Gastroesophageal sphincter (tissue), 4 donors: ENCODE results near the gene GOLGA8B. TPM values are rescaled to one million over a fixed set of nuclear protein-coding genes. Genes with fewer than 3 reads are reported as not detected.

ENCODE experiments used
- ATAC-seq: fragments of 150-250 bp; one replicate; pipeline ENCODE4 v1.9.1; 2016; ENCODE audit warnings: mild to moderate bottlenecking, moderate library complexity
- H3K27ac ChIP-seq, 4 donors: fragments of 200-600 bp; sonication (generic) in 3 of 4; 1 replicate in 3 of 4; 2 replicates in 1 of 4; pipeline ENCODE4 v1.5.1; 2016 to 2019
- H3K27me3 ChIP-seq: fragments of 200-600 bp; sonication (generic); one replicate; pipeline ENCODE4 v1.5.1; 2019
- H3K36me3 ChIP-seq, 2 donors: fragments of 200-600 bp; sonication (generic); one replicate each; pipeline ENCODE4 v1.5.1; 2019; ENCODE audit warnings: control low read depth in 1 of 2
- H3K4me1 ChIP-seq, 3 donors: fragments of 200-600 bp; sonication (generic); 1 replicate in 2 of 3; 2 replicates in 1 of 3; pipeline ENCODE4 v1.5.1; 2016 to 2019; ENCODE audit warnings: control low read depth in 2 of 3
- H3K4me3 ChIP-seq, 2 donors: fragments of 200-600 bp; sonication (generic); one replicate each; pipeline ENCODE4 v1.5.1; 2019; ENCODE audit warnings: mild to moderate bottlenecking in 1 of 2, moderate library complexity in 1 of 2
- H3K9me3 ChIP-seq, 3 donors: fragments of 200-600 bp; sonication (generic); one replicate each; pipeline ENCODE4 v1.5.1; 2017 to 2019; ENCODE audit warnings: control low read depth in 2 of 3
- EP300 ChIP-seq: sonication (generic); formaldehyde crosslinking; IDR thresholded peaks from one replicate; pipeline ENCODE4 v1.6.1; 2017; ENCODE audit warnings: antibody characterized with exemption, mild to moderate bottlenecking
- POLR2A ChIP-seq, 2 donors: fragments of 450-650 bp; IDR thresholded peaks; one replicate each; pipeline ENCODE4 v1.6.1; 2017; ENCODE audit warnings: antibody characterized with exemption in 2 of 2, mild to moderate bottlenecking in 2 of 2, moderate library complexity in 1 of 2
- POLR2AphosphoS5 ChIP-seq: sonication (generic); formaldehyde crosslinking; IDR thresholded peaks from one replicate; pipeline ENCODE4 v1.6.1; 2017; ENCODE audit warnings: antibody characterized with exemption
- WGBS, 2 donors: methylation state at CpG; one replicate each; pipeline ENCODE4 v1.1.5; 2018; ENCODE audit warnings: low coverage in 1 of 2; 5-methylcytosine and 5-hydroxymethylcytosine counted together
- total RNA-seq, 4 donors: library from RNA; depleted of rRNA; stranded (reverse); fragments of >200 nt; gene quantifications; one replicate each; pipeline ENCODE4 v1.1.0, GENCODE V29; 2016
- TF ChIP-seq, protein P1 (sequence below), 4 experiments: fragments of 200-600 bp in 2 of 4; fragments of 450-650 bp in 2 of 4; sonication (generic) in 1 of 4; IDR thresholded peaks; one replicate each; pipeline ENCODE4 v1.5.1; 2017 to 2019; ENCODE audit warnings: antibody characterized with exemption in 4 of 4, mild to moderate bottlenecking in 2 of 4, moderate library complexity in 2 of 4

GOLGA8B gene
- total RNA-seq, 4 donors from 2014 or later: 1.6 to 180 (median 52.5) TPM

DNA sequence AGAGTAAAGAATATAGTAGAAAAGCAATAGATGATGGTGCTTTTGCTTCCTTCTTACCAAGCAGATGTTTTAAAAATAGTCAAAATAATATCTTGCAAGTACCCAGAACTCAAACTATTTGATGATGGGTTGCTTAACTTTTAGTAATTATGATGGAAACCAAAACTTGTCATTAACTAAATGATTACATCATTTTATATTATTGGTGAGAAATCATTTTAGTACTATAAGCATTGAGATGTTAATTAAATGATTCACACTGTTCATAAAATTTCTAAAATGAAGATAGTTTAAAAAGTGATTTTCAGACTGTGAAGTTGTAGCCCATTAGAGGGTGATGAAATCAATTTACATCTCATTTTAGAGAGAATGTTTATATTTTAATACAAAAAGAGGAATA is 24.4 kb upstream of the GOLGA8B start:
- no peak overlapping the region for H3K4me3 ChIP-seq
- no peaks in the 10 kb centered on the region for H3K9me3 ChIP-seq
- peaks cover 9% of the 10 kb centered on the region for H3K27me3 ChIP-seq
- H3K36me3 ChIP-seq: no peaks in the 10 kb centered on the region
- TF ChIP-seq EP300: no peak
- TF ChIP-seq, protein P1, sequence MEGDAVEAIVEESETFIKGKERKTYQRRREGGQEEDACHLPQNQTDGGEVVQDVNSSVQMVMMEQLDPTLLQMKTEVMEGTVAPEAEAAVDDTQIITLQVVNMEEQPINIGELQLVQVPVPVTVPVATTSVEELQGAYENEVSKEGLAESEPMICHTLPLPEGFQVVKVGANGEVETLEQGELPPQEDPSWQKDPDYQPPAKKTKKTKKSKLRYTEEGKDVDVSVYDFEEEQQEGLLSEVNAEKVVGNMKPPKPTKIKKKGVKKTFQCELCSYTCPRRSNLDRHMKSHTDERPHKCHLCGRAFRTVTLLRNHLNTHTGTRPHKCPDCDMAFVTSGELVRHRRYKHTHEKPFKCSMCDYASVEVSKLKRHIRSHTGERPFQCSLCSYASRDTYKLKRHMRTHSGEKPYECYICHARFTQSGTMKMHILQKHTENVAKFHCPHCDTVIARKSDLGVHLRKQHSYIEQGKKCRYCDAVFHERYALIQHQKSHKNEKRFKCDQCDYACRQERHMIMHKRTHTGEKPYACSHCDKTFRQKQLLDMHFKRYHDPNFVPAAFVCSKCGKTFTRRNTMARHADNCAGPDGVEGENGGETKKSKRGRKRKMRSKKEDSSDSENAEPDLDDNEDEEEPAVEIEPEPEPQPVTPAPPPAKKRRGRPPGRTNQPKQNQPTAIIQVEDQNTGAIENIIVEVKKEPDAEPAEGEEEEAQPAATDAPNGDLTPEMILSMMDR (IDR thresholded peaks at IDR 0.05): no peak
- TF ChIP-seq POLR2A (IDR thresholded peaks at IDR 0.05): no peak
- no peak for TF ChIP-seq POLR2AphosphoS5
- H3K27ac ChIP-seq: no peak overlapping the region
- no peak for ATAC-seq
- H3K4me1 ChIP-seq: no peaks in the 10 kb centered on the region

DNA sequence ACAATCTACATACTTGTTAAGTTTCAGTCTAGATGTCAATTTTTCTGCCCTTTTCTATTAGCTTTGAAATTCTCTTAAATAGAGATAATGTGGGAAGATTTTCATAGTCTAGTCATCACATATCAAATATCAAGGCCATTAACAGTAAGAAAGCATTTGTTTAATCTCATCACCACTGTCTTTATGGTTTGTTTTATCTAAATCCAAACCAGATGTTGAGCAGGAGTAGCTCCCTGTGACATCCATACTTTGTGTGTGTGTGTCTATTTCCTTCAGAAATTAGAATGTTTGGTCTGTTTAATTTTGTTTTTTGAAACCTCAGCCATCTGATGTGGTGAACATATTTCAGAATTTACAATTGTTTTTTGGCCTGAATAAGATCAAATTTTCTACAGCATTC is 23.1 kb upstream of the GOLGA8B start:
- no peak overlapping the region for H3K27ac ChIP-seq
- no peak overlapping the region for H3K4me3 ChIP-seq
- H3K36me3 ChIP-seq: no peaks in the 10 kb centered on the region
- H3K9me3 ChIP-seq: no peaks in the 10 kb centered on the region
- H3K27me3 ChIP-seq: peaks cover 9% of the 10 kb centered on the region
- TF ChIP-seq POLR2A (IDR thresholded peaks at IDR 0.05) (no peak), EP300 (no peak), POLR2AphosphoS5 (no peak)
- TF ChIP-seq, protein P1 (IDR thresholded peaks at IDR 0.05): no peak
- ATAC-seq: no peak
- no peaks in the 10 kb centered on the region for H3K4me1 ChIP-seq

DNA sequence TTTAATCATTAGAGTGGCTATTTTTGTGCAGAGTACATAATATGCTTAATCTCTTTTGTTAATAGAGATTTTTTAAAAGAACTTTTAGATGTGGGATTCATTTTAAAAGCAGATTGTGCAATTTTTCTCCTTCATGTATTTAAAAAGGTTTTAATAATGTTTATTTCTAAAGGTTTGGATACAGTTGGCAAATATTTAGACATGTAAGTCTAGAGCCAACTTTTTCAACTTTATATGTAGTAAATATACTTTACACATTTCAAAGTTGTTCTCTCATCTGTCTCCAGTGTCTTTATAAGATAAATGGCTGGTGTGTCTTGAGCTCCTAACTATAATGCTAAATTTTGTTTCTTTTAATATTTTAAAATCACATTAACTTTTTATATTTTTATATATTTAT is 22.7 kb upstream of the GOLGA8B start:
- Histone ChIP-seq H3K9me3 (no peaks in the 10 kb centered on the region), H3K36me3 (no peaks in the 10 kb centered on the region), H3K27me3 (peaks cover 9% of the 10 kb centered on the region), H3K4me3 (no peak overlapping the region), H3K4me1 (no peaks in the 10 kb centered on the region), H3K27ac (no peak overlapping the region)
- no peak for ATAC-seq
- TF ChIP-seq POLR2AphosphoS5 (no peak), EP300 (no peak), POLR2A (IDR thresholded peaks at IDR 0.05) (no peak)
- TF ChIP-seq, protein P1 (IDR thresholded peaks at IDR 0.05): no peak

DNA sequence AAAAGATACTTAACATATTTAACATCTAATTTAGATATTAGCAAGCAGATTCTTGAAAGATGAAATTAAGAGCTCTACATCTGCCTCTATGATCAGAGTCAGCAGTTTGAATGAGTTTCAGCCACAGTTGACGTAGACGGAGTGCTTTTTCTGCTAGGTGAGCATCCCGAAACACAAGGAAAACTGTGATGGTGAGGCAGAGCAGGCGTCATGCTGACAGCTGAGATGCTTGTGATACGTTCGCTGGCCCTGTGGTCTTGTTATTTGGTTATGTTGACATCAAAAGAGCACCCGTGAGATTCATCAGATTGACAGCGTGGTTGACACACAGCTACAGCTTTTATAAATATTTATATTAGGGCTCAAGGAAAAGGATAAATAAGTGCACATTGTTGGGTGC is 19.6 kb upstream of the GOLGA8B start:
- WGBS, 2 donors: 33 to 52% methylated on average over 8 of the region's 8 CpGs
- TF ChIP-seq, protein P1 (IDR thresholded peaks at IDR 0.05): no peak
- TF ChIP-seq POLR2AphosphoS5 (no peak), EP300 (no peak), POLR2A (IDR thresholded peaks at IDR 0.05) (no peak)
- H3K9me3 ChIP-seq: no peaks in the 10 kb centered on the region

DNA sequence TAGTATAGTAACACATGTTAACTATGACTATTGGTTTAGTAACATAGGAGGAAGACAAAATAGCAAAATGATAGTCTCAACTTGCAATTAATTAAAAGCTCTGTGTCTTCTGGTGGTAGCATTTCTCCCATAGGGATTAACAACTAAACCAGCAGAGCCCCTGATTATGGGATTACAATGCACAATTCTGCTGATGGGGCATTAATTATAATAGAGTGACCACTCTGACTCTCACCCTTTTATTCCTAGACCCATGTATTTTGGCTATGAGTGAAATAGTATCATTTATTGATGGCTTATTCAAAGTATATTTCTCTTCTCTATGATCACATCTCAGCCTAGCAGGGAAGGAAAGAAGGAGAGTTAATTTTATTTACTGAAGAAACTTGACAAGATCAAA is 17.5 kb upstream of the GOLGA8B start:
- Histone ChIP-seq H3K27ac (no peak overlapping the region), H3K9me3 (no peaks in the 10 kb centered on the region), H3K4me3 (no peak overlapping the region), H3K36me3 (no peaks in the 10 kb centered on the region), H3K4me1 (no peaks in the 10 kb centered on the region), H3K27me3 (no peaks in the 10 kb centered on the region)
- ATAC-seq: no peak
- TF ChIP-seq, protein P1 (IDR thresholded peaks at IDR 0.05): no peak
- TF ChIP-seq POLR2A (IDR thresholded peaks at IDR 0.05): no peak
- no peak for TF ChIP-seq EP300
- TF ChIP-seq POLR2AphosphoS5: no peak

More for the DNA sequence above, 19.6 kb upstream of the GOLGA8B start:
- Histone ChIP-seq H3K36me3 (no peaks in the 10 kb centered on the region), H3K4me1 (no peaks in the 10 kb centered on the region), H3K4me3 (no peak overlapping the region), H3K27ac (no peak overlapping the region), H3K27me3 (no peaks in the 10 kb centered on the region)
- no peak for ATAC-seq
